ENCODE results near the gene TMEM109.

The TMEM109 gene

DNA sequence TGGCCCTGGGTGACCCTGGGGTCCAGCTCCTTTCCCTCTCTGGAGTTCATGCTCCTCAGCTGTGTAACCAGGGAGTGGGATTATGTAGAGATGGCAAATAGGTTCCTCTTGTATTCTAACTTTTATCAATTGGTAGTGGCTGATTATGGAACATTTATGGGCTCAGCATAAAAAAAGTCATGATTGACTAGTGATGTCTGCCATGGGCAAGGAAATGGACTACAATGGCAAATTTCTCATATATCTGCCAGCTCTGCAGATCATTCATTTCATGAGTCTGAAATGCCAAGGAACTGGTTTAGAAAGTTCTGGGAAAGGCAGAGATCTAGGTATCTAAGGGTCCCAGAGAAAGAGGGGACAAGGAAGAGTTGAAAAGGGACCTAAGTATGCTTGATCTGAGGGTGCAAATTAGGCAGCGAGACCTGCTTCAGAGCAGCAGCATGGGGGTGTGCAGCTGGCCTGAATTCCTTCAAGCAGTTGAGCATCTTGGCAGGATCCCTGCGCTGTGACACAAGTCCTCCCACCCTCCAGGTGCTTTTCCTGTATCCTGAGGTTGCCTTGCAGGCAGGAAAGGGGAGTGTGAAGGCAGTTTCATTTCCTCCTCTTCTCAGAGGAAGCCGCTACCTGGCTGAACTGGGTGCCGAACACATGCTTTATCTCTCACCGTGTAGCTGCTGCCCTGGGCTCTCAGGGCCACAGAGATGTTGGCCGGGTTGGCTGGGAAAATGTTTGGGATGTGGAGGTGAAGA lies 27.6 kb downstream of the TMEM109 start:
- DNase-seq (ENCODE audit: low read depth, low spot score) = no peak

DNA sequence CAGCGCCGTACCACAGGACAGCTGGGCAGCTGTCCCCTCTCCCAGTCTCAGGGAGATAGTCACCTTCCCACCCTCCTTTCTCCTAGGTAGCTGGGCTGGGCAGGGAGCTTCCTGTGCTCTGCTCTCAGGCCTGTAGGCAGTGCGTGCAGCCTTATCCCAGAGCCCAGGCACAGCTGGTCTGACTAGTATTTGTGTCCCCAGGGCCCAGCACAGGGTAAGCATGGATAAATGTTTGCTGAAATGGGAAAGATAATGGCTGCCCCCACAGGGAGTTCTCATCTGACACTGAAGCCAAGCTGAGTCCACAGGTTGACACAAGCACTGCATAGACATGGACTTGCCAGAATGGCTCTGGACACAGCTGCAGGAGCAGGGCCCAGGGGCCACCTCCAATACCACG lies 28.3 kb downstream of the TMEM109 start:
- no peak for DNase-seq (ENCODE audit: low read depth, low spot score)

DNA sequence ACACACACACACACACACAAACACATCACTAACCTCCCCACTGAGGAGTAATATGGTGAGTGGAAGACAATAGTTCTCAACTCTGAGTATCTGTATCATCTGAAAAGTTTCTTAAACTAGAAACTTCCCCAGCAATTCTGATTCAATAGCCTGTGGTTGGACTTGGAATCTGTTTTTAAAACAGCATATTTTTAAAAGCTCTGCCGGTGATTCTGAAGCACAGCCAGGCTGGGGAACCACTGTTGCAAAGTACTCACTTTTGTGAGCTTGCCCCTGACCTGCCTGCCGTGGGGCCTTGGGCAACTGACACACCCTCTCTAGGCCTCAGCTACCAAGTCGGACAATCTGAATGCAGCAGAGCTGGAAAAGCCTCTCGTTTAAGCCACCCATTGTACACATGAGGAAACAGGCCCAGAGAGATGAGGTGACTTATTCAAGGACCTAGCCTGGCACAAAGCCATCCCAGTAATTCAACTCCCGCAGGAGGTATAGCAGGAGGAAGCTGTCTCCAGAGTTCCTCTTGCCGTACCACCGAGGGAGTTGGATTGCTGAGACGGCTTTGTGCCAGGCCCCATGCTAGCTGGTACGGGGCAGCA lies 29.1 kb downstream of the TMEM109 start:
- no peak for DNase-seq (ENCODE audit: low read depth, low spot score)

DNA sequence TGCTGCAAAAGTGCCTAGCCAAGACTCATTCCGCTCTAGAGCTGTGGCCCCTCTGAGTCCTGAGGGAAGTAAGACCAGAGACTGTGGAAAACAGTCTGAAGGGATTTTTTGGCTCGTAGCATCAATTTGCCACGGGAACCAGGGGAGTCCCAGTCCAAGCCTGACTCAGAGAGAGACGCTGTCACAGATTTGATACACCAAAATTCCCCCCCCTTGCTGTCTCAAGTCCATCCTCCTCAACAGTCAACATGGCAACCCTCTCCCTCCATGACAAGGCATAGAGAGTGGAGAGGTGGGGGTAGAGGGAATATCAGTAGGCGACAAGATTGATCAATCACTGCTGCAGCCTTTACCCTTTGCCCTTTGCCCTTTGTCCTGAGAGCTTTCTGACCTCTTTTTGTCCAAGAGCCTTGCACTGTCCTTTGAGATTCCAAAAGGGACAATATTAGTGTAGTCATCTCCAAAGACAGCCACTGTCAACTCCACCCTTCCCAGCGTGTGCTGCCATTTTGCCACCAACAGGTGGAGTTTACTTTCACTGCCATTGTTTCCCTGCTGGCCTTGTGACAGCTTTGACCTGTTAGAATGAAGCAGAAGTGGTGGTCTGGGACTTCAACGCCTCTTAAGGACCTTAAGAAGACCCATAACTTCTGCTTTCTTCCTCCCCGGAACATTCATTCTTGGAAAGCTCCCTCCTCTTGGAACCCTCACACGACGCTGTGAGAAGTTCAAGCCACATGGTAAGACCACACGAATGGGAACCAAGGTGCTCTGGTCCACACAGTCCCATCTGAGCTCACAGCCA lies 30.7 kb downstream of the TMEM109 start:
- no peak for DNase-seq (ENCODE audit: low read depth, low spot score)

DNA sequence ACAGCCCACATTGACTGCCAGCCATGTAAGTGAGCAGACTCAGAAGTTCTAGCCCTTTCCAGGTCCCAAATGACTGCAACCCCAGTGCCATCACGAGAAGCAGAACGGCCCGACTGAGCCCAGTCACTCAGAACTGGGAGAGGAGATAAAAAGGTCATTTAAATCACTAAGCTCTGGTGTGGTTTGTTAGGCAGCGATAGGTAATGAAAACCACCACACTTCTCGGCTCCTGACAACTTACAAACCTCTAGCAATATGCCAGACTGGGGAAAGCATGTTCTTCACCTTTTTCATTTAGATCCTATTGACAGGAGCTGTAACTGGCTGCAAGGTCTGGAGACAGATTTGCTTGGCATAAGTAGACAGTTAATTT lies 31.3 kb downstream of the TMEM109 start:
- no peak for DNase-seq (ENCODE audit: low read depth, low spot score)

DNA sequence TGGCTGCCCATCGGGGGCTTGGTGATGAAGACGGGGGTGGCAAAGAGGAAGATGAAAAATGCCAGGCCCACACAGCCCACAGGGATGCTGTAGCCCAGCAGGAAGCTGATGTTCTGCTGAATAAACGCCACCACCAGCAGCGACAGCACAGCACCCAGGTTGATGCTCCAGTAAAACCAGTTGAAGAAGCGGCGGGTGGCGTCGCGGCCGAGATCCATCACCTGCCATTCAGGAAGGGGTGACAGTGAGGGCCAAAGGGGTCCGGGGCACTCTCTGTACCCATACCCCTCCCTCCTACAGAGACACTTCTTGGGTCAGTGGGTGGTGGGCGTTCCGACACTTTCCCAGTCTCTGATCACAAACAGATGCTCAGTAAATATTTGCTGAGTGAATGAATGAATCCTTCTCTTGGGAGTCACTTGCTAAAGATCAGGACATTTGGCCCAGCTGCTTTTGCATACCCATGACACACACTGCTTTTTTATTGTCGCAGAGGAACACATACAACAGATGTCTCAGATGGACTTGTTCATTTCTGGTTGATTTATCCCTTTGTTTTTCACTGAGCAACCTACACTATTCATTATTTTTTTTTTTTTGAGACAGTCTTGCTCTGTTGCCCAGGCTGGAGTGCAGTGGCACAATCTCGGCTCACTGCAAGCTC lies 32.8 kb downstream of the TMEM109 start:
- no peak for DNase-seq (ENCODE audit: low read depth, low spot score)

DNA sequence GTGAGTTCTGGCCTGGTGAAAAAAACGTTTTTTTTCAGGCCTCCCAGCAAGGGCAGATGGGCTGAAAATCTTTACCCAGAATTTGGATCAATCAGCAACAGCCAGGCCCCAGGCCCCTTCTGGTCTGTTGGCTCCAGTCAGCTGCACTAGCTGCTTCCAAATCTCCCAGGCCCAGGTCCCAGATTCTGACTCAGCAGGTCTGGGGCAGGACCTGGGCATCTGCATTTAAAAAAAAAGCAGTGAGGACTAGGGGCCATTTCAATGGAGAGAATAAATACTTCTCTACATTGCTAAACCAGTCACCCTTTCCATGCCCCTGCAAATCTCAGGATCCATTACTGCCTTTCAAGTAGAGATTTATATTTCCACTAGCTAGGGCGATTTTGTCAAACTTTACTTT lies 33.7 kb downstream of the TMEM109 start:
- DNase-seq (ENCODE audit: low read depth, low spot score) = no peak

DNA sequence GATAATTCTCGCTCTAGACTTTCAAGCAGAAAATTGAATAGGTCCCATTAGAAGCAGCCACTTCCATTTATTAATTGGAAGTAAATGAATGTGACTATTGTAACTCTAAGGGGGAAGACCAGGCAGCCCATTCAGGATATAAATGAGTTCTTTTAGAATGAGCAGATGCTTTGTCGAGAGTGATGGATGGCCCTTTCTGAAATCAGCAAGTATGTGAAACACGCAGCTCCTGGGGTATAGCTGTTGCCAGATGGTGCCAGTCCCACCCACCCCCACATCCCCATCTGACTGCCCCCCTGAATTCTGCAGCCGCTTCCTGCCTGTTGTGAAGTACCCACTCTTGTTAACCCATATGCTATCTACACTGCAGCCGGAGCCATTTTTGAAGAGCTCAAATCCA lies 34.3 kb downstream of the TMEM109 start:
- no peak for DNase-seq (ENCODE audit: low read depth, low spot score)

DNA sequence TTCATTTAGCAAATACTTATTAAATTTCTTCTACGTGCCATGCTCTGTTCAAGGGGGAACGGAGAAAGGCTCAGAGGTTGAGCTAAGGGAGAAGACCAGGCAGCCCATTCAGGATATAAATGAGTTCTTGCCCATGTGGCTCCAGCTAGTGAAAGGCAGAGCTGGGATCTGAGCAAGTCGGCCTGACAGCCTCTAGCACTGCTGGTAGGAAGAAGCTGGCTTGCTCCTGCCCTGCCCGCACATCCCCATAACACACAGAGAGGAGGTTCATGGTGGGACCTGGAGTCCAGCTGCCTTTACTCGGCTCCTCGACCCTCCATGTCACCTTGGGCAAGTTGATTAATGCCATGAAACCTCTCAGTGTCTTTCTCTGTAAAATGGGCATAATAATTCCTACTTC lies 36.1 kb downstream of the TMEM109 start:
- DNase-seq (ENCODE audit: low read depth, low spot score) = no peak

DNA sequence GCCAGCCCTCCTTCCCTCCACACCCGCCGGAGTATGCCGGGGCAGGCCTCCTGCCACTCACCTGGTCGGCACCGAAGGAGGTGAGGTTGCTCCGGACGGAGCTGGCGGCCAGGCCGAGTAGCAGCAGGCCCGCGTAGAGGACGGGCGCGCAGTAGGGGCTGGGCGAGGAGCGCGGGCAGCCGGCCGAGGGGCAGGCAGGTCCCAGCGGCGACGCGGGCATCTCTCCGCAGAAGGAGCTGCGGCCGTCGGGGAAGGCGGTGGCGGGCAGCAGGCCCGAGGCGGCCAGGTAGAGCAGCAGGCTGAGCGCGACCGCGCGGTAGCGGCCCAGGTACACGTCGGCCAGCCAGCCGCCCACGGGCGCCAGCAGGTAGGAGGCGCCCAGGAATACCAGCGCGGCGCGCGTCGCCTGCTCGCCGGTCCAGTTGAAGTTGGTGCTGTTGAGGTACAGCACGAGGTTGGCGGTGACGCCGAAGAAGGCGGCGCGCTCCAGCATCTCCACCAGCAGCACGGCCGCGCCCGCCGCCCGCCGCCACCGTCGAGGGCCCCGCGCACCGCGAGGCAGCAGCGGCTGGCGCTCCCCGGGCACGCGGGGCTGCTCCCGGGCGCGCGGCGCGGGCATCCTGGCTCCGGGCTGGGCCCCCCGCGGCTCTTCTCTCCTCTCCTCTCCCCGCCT lies 37.1 kb downstream of the TMEM109 start:
- DNase-seq (ENCODE audit: low read depth, low spot score) = no peak

DNA sequence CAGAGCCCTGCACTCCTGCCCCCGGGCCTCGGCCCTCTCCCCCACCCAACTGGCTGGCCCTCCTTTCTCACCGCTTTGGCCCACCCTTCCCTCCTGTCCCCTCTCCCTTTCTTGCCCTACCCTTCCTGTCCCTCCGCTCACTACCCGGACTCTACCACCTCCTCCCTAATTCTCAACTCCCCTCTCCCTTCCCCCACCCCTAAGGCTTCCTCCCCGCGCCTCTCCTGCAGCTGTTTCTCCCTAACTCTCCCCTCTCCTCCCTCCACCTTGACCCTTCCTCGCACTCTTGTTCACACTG lies 37.6 kb downstream of the TMEM109 start:
- DNase-seq (ENCODE audit: low read depth, low spot score) = no peak

DNA sequence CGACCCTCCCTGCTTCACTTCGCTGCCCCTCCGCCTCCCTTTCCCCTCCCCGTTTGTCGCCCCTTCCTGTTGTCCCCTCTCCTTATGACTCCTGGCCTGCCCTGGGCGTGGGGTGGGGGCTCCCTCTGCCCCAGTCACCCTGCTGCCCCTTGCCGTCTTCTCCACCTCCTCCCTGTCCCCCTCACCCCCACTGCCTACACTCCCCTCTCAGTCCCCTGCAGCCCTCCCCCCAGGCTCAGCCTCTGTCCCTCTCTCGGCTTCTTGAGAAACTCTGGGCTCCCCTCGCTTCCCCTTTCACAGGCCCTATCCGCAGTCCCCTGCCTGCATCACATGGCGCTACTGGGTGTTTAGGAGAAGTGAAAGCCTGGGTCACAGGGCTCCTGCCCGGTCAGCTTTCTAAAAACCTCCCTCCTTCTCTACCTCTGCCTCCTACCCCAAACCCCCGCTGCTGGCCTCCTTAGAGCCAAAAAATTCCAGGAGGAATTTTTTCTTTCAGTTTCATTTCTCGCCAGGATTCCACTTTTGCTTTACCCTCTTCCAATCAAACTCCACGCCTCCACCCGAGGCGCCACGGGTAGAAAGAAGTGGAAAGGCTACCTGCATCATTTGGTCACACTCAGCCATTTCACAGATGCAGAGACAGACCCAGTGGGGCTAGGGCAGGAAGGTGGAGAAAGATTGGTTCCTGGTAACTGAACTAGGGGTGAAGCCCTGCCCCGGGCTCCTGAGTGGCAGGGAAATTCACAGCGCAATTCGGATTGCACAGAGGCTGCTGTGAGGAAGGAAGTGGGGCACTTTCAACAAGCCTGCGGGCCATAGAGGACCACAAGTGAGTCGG lies 38.2 kb downstream of the TMEM109 start, which contains the start of gene SLC15A3:
TSS of gene SLC15A3 (minus strand) at position 273 of the 838 bp plus-strand sequence. CDS start 625 bp downstream, outside the sequence.
- no peak for DNase-seq (ENCODE audit: low read depth, low spot score)

DNA sequence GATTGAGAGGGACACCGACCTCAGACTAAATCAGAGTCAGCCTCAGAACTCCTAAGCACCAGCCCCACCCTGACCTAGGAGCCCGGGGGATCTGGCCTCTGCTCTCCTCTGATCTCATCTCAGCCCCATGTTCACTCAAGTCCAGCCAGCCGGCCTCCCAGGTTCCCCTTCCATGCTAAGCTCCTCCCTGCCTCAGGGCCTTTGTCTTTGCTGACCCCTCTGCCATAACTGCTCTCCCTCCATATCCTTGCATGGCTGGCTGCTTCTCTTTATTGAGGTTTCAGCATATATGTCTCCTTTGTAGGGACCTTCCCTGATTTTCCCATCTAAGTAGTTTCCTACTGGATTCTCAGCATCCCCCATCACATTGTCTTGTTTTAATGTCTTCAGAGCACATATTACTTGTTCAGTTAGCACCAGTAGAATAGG lies 38.8 kb downstream of the TMEM109 start:
- DNase-seq (ENCODE audit: low read depth, low spot score) = no peak

DNA sequence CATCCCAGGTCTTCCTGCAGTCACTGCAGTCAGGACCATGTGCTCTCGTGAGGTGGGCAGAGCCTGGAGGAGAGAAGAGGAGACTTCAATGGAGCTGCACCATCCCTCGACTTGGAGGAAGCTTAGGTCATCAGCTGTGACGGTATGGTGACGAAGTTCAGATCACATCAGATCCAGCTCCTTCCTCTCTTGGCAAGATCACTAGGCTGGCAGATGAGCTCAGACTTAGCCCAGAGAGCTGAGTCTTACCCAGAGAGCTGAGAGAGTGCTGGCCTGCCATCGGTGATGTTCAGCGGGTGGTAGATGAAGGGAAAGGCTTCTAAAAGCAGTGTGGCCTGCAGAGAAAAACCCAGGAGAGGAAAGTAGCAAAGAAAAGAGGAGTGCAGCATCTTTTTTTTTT lies 39.8 kb downstream of the TMEM109 start:
- DNase-seq (ENCODE audit: low read depth, low spot score) = no peak

DNA sequence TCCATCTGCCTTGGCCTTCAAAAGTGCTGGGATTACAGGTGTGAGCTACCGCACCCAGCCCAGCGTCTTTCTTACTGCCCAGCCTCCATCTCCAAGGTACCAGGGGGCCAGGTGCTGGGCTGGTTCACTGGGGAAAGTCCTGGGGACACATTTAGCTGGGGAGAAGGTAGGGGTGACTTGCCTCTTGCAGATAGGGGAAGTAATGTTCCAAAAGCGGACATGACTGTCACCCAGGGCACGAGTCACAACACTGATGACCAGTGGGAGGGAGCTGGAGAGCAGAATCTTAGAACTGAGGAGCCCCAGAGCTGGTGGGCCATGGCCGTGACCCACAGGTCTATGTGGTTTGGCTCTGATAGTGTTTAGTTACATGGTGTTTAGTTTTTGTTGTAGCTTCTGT lies 40.5 kb downstream of the TMEM109 start:
- DNase-seq (ENCODE audit: low read depth, low spot score) = no peak

DNA sequence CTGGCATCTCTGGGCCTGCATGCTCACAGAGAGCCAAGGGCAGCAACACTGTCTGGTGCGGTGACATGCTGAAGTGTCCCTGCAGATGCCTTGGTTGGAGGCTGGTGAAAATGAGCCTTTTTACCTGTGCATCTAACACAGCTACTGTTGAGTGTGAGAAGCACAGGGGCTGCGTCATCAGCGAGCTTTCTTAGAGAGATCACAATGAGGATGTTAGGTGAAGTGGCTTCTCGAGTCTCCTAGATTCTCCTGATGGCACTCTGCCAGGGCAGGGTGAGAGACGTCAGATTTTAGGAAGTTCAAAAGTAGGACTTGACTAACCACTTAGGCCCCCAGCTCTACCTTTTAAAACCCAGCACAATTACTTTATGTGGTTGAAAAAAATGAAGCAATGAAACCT lies 41.6 kb downstream of the TMEM109 start:
- no peak for DNase-seq (ENCODE audit: low read depth, low spot score)

DNA sequence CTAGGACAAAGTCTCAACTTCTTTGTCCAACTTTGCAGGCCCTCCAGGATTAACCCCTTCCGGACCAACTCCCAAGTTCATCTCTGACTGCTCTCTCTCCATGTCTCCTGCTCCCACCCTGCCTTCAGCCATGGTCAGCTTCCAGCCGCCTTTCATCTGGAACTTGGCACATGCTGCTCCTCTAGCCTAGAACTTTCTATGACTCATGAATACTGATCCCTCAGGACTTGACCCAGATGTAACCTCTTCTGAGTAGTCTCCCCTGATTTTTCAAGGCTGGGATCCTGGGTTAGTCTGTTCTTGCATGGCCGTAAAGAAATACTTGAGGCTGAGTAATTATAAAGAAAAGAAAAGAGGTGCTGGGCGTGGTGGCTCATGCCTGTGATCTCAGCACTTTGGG lies 43.2 kb downstream of the TMEM109 start:
- DNase-seq (ENCODE audit: low read depth, low spot score) = no peak

DNA sequence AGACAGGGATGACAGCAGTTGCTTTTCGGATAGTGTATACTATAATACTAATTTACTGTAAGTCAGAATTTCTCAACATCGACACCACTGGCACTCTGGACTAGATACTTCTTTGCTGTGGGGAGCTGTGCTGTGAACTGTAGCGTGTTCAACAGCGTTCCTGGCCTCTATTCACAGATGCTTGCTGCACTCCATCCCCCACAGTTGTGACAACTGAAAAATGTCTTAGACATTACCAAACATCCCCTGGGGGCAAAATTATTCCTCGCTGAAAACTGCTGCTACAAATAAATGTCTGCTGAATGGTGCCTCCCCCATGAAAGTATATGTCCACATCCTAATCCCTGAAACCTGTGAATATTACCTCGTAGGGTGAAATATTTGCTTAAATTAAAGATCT lies 45.5 kb downstream of the TMEM109 start:
- no peak for DNase-seq (ENCODE audit: low read depth, low spot score)

DNA sequence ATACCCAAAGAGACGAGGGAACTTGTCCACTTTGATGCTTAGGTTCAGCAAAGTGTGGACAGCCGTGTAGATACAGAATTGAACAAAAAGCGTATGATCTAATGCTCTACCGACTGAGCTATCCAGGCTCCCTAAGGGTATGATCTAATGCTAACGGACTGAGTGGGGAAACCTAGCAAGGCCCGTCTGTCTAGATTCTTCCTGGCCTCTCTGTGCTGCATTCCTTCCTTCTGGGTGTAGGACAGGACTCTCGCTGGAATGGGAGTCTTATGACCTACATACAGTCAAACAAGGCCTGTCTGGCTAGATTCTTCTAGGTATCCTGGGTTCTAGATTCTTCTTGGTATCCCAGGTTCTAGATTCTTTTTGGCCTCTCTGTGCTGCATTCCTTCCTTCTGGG lies 46.4 kb downstream of the TMEM109 start:
- no peak for DNase-seq (ENCODE audit: low read depth, low spot score)

DNA sequence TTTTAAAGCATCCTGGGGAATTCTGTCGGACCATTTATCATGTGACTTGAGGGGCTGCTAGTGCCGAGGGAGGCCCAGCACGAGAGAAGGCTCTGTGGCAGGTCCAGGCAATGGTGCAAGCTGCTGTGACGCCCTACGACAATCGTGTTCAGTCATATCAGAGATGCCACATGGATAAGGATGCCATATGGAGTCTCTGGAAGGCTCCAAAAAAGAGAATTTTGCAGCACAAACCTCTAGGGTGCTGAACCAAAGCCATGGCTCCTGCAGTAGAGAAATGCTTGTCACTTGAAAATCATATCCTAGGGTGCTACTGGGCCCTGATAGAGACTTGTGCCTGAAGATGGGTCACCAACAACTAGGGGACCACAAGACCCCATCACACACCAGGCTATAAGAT lies 50.8 kb downstream of the TMEM109 start:
- no peak for DNase-seq (ENCODE audit: low read depth, low spot score)

DNA sequence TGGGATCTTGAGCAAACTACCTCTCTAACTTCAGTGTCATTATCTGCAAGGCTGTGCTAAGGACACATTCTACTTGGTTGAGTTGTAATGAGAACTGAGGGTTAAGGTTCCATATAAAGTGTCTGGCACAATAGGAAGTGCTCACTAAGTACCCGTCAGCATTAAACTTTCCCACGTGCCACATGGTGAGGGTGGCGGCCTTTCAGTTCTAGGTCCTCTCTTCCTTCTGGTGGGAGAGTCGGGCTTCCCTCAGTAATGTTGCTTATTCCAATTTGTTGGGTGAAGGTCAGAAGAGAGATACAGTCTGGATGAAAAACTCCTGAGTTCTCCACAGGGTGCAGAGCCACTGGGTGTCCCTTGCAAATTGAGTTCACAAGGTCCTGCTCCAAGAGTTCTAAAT lies 52.9 kb downstream of the TMEM109 start:
- no peak for DNase-seq (ENCODE audit: low read depth, low spot score)

Measured in activated naive CD8-positive, alpha-beta T cell treated with anti-CD3 and anti-CD28 coated beads, Interleukin-2, amount 50 U/mL, for 16 hours (primary cell).